HUES48 (cell line): ENCODE measurements around the gene MKRN2OS.
"Not testable (repeated sequence)": the region's sequence is repeated elsewhere in the genome, so short reads cannot be mapped to it uniquely, and the experiment has no call there.

Source experiments
- H3K27ac ChIP-seq: one replicate; pipeline ENCODE4 v1.7.0; 2013; ENCODE audit warnings: low read depth, low read length, inconsistent platforms
- H3K27me3 ChIP-seq: 2 replicates; pipeline ENCODE4 v1.6.1; 2013; ENCODE audit warnings: mild to moderate bottlenecking, low read length; ENCODE audit not compliant: control insufficient read depth, insufficient read depth
- H3K36me3 ChIP-seq: 2 replicates; pipeline ENCODE4 v1.6.1; 2013; ENCODE audit warnings: low read length; ENCODE audit not compliant: control insufficient read depth, insufficient read depth
- H3K4me1 ChIP-seq: 2 replicates; pipeline ENCODE4 v1.6.1; 2013; ENCODE audit warnings: mild to moderate bottlenecking, low read length; ENCODE audit not compliant: control insufficient read depth, insufficient read depth
- H3K4me3 ChIP-seq: 2 replicates; pipeline ENCODE4 v1.5.1; 2013; ENCODE audit warnings: mild to moderate bottlenecking, low read depth, low read length
- H3K9ac ChIP-seq: 2 replicates; pipeline ENCODE4 v1.6.1; 2013; ENCODE audit warnings: mild to moderate bottlenecking, low read depth, low read length, moderate library complexity
- H3K9me3 ChIP-seq: 2 replicates; pipeline ENCODE4 v1.6.1; 2013; ENCODE audit warnings: low read length; ENCODE audit not compliant: control insufficient read depth, insufficient read depth

Gene MKRN2OS

DNA sequence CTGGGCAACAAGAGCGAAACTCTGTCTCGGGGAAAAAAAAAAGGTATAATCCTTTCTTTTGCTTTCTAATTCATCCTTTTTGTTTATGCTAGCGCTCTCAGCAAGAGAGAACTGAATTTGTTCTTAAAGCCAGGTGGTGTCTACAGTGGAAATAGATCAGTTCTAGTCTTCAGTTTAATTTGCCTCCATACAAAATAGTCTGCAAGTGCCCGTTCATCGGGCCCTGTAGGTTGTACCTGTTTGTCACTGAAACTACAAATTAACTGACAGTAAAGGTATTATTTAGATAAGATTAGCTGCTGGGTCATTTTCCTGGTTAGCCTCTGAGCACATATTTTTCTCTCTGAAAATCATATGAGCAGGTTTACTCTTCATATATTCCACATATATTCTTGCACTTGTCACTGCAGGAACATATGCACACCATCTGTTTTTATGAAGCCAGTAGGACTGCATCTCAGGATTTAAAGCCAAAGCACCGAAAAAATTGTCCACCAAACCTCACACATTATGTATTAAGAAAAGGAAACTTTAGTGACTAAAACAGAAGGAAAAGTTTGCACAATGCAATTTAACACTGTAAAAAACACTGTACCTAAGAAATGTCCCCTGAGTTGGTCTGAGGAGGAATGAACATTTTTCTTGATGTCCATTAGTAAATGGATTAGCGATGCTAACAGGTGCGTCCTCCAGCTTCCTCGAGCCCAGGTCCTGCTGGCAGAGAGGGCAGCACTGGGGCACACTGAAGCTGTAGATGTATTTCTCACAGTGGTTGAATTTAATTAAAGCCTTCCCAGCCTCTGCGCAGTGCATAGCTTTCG, 437 bp downstream of the MKRN2OS start:
- peak overlapping the region; percentile 0 for H3K27ac ChIP-seq

DNA sequence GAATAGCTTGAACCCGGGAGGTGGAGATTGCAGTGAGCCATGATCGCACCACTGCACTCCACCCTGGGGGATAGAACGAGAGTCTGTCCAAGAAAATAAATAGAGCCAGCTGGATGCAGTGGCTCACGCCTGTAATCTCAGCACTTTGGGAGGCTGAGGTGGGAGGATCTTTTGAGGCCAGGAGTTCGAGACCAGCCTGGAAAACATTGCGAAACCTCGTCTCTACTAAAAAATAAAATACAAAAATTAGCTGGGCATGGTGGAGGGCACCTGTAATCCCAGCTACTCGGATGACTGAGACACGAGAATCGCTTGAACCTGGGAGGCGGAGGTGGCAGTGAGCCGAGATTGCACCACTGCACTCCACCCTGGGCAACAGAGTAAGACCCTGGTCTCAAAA, 1.8 kb downstream of the MKRN2OS start:
- not testable (repeated sequence) for H3K9me3 ChIP-seq, H3K4me3 ChIP-seq, H3K9ac ChIP-seq, H3K27ac ChIP-seq, H3K27me3 ChIP-seq
- Histone ChIP-seq H3K36me3 (peaks cover 11% of the 10 kb centered on the region; the same call in 1 of the 2 replicates), H3K4me1 (0 out of 2 replicates have a peak, but pooled peaks cover 11% of the 10 kb centered on the region)

More for the DNA sequence above, 437 bp downstream of the MKRN2OS start:
- Histone ChIP-seq H3K4me3 (peak overlapping the region; percentile 14), H3K36me3 (peaks cover 6% of the 10 kb centered on the region; the same call in 1 of the 2 replicates), H3K27me3 (no peaks in the 10 kb centered on the region), H3K4me1 (0 out of 2 replicates have a peak, but pooled peaks cover 11% of the 10 kb centered on the region), H3K9ac (no peak overlapping the region), H3K9me3 (no peaks in the 10 kb centered on the region)

DNA sequence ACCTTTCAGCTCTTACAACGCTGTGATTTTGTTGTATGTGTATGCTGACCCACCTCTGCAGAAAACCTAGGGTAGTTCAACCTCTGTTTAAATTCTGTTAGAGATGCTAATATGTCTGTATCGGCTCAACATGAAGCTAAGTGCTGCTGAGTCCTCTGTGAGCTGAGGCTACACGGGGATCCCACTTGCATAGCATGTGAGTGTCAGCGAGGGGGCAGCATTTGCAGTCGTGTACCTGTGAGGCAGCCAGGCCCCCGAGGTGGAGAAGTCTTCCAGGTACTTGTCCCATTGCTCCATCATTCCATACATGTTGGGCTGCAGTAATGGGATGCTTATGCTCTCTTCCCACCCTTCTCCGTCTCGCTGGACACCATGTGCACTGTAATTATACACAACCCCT, 3.7 kb downstream of the MKRN2OS start:
- H3K9me3 ChIP-seq, result no peaks in the 10 kb centered on the region
- H3K27ac ChIP-seq, result no peak overlapping the region
- peaks cover 11% of the 10 kb centered on the region; the same call in 1 of the 2 replicates for H3K36me3 ChIP-seq
- no peak overlapping the region for H3K4me3 ChIP-seq
- H3K9ac ChIP-seq, result no peak overlapping the region
- peaks cover 20% of the 10 kb centered on the region for H3K4me1 ChIP-seq
- H3K27me3 ChIP-seq, result no peaks in the 10 kb centered on the region

DNA sequence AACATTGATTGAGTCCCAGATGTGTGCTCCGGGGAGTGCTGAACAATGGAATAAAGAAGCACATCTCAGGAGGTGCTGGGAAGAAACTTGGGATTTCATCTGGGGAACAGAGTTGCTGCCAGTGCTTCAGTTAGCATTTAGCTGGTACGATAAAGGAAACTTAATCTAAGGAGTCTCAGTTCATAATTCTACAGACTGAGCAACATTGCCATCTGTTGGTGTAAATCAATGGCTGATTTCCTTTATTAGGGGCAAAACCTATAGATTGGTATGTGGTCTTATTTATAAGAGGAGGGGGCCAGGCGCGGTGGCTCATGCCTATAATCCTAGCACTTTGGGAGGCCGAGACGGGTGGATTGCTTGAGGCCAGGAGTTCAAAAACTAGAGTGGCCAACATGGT, 8.9 kb downstream of the MKRN2OS start:
- Histone ChIP-seq H3K9me3 (no peaks in the 10 kb centered on the region), H3K9ac (no peak overlapping the region), H3K27me3 (no peaks in the 10 kb centered on the region), H3K36me3 (peaks cover 39% of the 10 kb centered on the region), H3K4me1 (peaks cover 8% of the 10 kb centered on the region), H3K27ac (no peak overlapping the region), H3K4me3 (no peak overlapping the region)

DNA sequence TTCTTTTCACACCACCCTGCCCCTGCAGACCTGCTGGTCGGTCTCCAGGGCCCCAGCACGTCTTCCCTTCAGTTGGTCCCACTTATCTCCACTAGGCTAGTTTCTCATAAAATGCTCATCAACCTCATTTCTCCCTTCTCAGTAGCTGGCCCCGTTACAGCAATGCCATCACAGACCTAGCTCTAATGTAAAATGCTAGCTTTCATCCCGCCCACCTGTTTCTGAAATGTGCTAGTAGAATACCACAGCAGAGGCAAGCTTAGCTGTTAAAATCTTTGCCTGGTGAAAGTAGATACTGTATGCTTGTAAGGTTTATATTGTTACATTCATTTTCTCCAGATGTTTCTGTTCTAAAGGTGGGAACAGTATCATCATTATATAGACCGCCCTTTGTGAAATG, 13.1 kb downstream of the MKRN2OS start:
- Histone ChIP-seq H3K36me3 (peaks cover 55% of the 10 kb centered on the region), H3K9ac (no peak overlapping the region), H3K27ac (no peak overlapping the region), H3K27me3 (no peaks in the 10 kb centered on the region), H3K4me3 (no peak overlapping the region), H3K9me3 (no peaks in the 10 kb centered on the region), H3K4me1 (no peaks in the 10 kb centered on the region)

DNA sequence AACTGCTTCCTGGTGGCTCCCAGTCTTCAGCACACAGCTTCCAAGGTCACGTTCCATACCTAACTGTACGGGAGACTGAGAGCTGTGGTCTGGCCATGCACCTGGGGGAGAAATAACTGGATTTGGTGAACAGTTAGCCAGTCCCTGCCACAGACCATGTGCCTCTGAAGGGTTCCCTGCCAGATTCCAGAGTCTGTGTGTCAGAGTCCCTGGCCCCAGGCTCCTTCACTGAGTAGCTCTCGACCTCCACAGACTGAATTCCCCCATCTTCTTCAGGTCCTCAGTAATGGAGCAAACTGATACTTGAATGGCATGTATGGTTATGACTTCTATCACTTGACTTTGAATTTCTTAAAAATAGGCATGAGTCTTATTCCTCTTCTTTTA, 17.5 kb downstream of the MKRN2OS start:
- no peaks in the 10 kb centered on the region for H3K4me1 ChIP-seq
- H3K27ac ChIP-seq, result no peak overlapping the region
- H3K9me3 ChIP-seq, result no peaks in the 10 kb centered on the region
- no peak overlapping the region for H3K9ac ChIP-seq
- H3K27me3 ChIP-seq, result no peaks in the 10 kb centered on the region
- no peak overlapping the region for H3K4me3 ChIP-seq
- peaks cover 76% of the 10 kb centered on the region for H3K36me3 ChIP-seq

DNA sequence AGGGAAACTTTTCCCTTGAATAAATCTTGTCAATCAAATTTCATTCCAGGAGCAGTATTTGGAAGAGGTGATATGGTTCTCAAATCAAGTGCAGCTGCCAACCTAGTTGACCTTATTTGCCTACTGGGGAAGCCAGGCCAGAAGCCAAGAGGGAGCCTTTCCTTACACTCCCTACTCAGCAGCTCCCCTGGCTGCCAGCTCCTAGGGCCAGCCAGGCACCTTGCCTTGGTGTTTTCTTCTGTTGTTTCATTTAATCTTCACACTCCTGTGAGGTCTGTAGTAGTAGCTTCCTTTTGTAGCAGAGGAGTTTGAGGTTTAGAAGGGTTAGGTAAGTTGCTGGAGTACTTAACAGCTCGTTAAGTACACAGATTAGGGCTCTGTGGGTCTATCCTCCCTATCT, 22.6 kb downstream of the MKRN2OS start:
- no peaks in the 10 kb centered on the region for H3K4me1 ChIP-seq
- H3K36me3 ChIP-seq, result peaks cover 69% of the 10 kb centered on the region
- no peaks in the 10 kb centered on the region for H3K9me3 ChIP-seq
- H3K9ac ChIP-seq, result no peak overlapping the region
- no peaks in the 10 kb centered on the region for H3K27me3 ChIP-seq
- H3K4me3 ChIP-seq, result no peak overlapping the region
- no peak overlapping the region for H3K27ac ChIP-seq

DNA sequence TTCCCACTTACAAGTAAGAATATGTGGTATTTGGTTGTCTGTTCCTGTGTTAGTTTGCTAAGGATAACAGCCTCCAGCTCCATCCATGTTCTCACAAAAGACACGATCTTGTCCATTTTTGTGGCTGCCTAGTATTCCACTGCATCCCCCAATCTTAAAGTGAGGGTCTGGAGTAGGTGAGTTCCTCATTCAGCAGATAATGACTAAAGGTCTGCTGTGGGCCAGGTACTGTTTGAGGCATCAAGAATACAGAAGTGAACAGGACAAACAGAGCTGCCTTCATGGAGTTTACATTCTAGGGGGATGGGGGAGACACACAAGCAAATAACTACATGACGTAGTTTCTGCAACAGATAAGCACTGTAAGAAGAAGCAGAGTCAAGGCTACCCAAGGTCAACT, 24.3 kb downstream of the MKRN2OS start:
- Histone ChIP-seq H3K27ac (no peak overlapping the region), H3K9ac (no peak overlapping the region), H3K9me3 (no peaks in the 10 kb centered on the region), H3K27me3 (no peaks in the 10 kb centered on the region), H3K4me1 (no peaks in the 10 kb centered on the region), H3K36me3 (peaks cover 54% of the 10 kb centered on the region), H3K4me3 (no peak overlapping the region)

DNA sequence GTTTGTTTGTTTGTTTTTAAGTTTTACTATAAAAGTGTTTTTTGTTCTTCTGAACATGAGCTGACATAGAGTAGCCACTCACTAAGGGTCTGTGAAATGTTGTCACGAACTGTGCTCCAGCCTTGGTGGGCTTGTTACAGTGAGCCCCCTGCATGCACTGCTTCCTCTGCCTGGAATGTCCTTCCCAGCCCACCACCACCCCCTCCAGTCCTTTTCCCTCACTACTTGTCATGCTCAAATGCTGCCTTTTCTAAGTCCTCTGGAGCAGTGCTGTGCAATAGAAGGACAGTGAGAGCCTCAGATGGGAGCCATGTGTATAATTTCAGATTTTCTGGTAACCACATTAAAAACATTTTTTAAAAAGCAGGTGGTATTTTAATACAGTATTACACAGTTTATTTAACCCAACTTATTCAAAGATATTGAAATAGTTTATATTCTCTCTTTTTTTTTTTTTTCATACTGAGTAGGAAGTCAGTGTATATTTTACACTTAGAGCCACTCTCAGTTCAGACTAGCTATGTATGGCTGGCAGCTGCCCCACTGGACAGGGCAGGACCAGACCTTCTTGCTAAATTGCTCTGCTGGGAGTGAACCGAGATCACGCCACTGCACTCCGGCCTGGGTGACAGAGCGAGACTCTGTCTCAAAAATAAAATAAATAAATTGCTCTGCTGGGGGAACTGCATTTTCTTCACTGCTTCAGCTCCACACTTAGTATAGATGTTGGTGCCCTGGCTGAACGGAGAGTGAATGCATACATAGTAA, 26.9 kb downstream of the MKRN2OS start:
- no peaks in the 10 kb centered on the region for H3K27me3 ChIP-seq
- peaks cover 55% of the 10 kb centered on the region for H3K36me3 ChIP-seq
- no peaks in the 10 kb centered on the region for H3K4me1 ChIP-seq
- H3K9ac ChIP-seq, result no peak overlapping the region
- H3K9me3 ChIP-seq, result no peaks in the 10 kb centered on the region
- no peak overlapping the region for H3K27ac ChIP-seq
- H3K4me3 ChIP-seq, result no peak overlapping the region

DNA sequence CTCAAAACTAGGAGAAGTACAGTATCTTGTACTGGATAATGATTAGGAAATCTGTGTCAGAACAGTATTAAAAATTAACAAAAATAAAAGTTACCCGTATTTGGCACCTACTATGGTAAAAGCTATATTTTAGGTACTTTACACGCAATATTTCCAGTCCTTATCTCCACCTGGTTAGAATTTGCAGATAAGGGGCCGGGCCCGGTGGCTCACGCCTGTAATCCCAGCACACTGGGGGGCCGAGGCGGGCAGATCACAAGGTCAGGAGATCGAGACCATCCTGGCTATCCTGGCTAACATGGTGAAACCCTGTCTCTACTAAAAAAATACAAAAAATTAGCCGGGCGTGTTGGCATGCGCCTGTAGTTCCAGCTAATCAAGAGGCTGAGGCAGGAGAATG, 28.4 kb downstream of the MKRN2OS start:
- Histone ChIP-seq H3K9ac (no peak overlapping the region), H3K9me3 (no peaks in the 10 kb centered on the region), H3K4me1 (no peaks in the 10 kb centered on the region), H3K36me3 (peaks cover 56% of the 10 kb centered on the region), H3K4me3 (no peak overlapping the region), H3K27me3 (no peaks in the 10 kb centered on the region), H3K27ac (no peak overlapping the region)

DNA sequence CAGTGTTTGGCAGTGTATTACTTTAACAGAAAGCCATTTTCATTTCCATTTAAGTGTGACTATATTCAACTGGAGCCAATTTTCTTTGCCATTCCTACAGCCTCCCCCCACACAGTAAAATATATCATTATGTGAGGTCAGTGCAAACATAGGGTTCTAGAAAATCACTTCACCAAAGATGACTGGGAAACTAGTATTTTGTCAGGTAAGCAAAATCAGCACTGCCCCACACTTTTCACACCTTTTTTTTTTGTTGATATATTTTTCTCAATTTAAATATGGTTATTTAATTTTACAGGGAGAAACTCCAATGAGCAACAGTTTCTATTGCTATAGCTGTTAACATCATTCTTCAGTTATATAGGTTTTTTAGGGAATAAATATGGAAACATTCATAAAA, 29.7 kb downstream of the MKRN2OS start:
- Histone ChIP-seq H3K27me3 (no peaks in the 10 kb centered on the region), H3K9ac (no peak overlapping the region), H3K4me1 (no peaks in the 10 kb centered on the region), H3K36me3 (peaks cover 56% of the 10 kb centered on the region), H3K9me3 (no peaks in the 10 kb centered on the region), H3K27ac (no peak overlapping the region), H3K4me3 (no peak overlapping the region)
